IMR-90 (cell line): Measurements from ENCODE around the gene PCGF5. TPM values are rescaled to one million over a fixed set of nuclear protein-coding genes. Genes with fewer than 3 reads are reported as not detected.

Experiments used
- ATAC-seq: fragments of 200-7000 bp; cut with Tn5 transposase; 2 replicates; pipeline ENCODE4 v1.9.1; 2020; ENCODE audit warnings: low read depth, mild to moderate bottlenecking, moderate library complexity
- BruUV-seq: library from RNA; stranded (reverse); fragments of 400-500 nt; replicated peaks from 2 replicates; lab custom pipeline; 2021; lab: Mats Ljungman, UMichigan
- CTCF ChIA-PET: fragments of 300-600 bp; formaldehyde crosslinking; extraction: SDS; loops from one replicate; lab custom pipeline; 2021; ENCODE audit warnings: antibody characterized with exemption; lab: Yijun Ruan, JAX
- POLR2A ChIA-PET: fragments of 300-600 bp; sonication (Branson Sonifier 250); formaldehyde crosslinking; loops from one replicate; lab custom pipeline; 2022; ENCODE audit warnings: antibody characterized with exemption; ENCODE audit not compliant: unreplicated experiment; lab: Charles Lee
- DNase-seq: peaks from one replicate; pipeline ENCODE4 v3.0.0; 2013
- H2AFZ ChIP-seq: replicated peaks from 2 replicates; pipeline ENCODE3; 2013; ENCODE audit warnings: low read length, mild to moderate bottlenecking; ENCODE audit not compliant: poor library complexity
- H2AK5ac ChIP-seq: 2 replicates; pipeline ENCODE4 v1.6.1; 2013; ENCODE audit warnings: low read depth, low read length, inconsistent platforms
- H2AK9ac ChIP-seq: replicated peaks from 2 replicates; pipeline ENCODE3; 2013; ENCODE audit warnings: mild to moderate bottlenecking, low read depth, low read length, moderate library complexity; ENCODE audit not compliant: poor library complexity
- H2BK120ac ChIP-seq: 2 replicates; pipeline ENCODE4 v1.6.1; 2013; ENCODE audit warnings: low read depth, low read length, inconsistent platforms
- H2BK15ac ChIP-seq: 3 replicates; pipeline ENCODE4 v1.6.1; 2013; ENCODE audit warnings: low read depth, low read length, inconsistent platforms
- H2BK20ac ChIP-seq: 2 replicates; pipeline ENCODE4 v1.6.1; 2013; ENCODE audit warnings: low read depth, mild to moderate bottlenecking, inconsistent platforms, low read length, moderate library complexity
- H2BK5ac ChIP-seq: 2 replicates; pipeline ENCODE4 v1.6.1; 2013; ENCODE audit warnings: mild to moderate bottlenecking, low read depth, low read length, inconsistent platforms; ENCODE audit not compliant: poor library complexity, severe bottlenecking
- H3K14ac ChIP-seq: replicated peaks from 2 replicates; pipeline ENCODE4 v1.6.1; 2013; ENCODE audit warnings: low read depth, low read length, inconsistent platforms
- H3K18ac ChIP-seq: 2 replicates; pipeline ENCODE4 v1.6.1; 2013; ENCODE audit warnings: low read depth, low read length, control low read depth
- H3K23ac ChIP-seq: 2 replicates; pipeline ENCODE4 v1.6.1; 2013; ENCODE audit warnings: low read depth, low read length, inconsistent platforms
- H3K27ac ChIP-seq: 2 replicates; pipeline ENCODE4 v1.5.1; 2013; ENCODE audit warnings: mild to moderate bottlenecking, control low read depth, low read length; ENCODE audit not compliant: insufficient read depth
- H3K27me3 ChIP-seq: 2 replicates; pipeline ENCODE4 v1.6.1; 2013; ENCODE audit warnings: low read length; ENCODE audit not compliant: control insufficient read depth, insufficient read depth
- H3K36me3 ChIP-seq: 2 replicates; pipeline ENCODE4 v1.6.1; 2013; ENCODE audit warnings: low read length, mixed read lengths; ENCODE audit not compliant: control insufficient read depth, insufficient read depth
- H3K4ac ChIP-seq: 2 replicates; pipeline ENCODE4 v1.6.1; 2013; ENCODE audit warnings: low read depth, low read length, inconsistent platforms
- H3K4me1 ChIP-seq: 2 replicates; pipeline ENCODE4 v1.6.1; 2013; ENCODE audit warnings: low read length, mixed read lengths; ENCODE audit not compliant: control insufficient read depth, insufficient read depth
- H3K4me2 ChIP-seq: 2 replicates; pipeline ENCODE4 v1.6.1; 2013; ENCODE audit warnings: low read depth, mild to moderate bottlenecking, control low read depth, low read length, moderate library complexity
- H3K4me3 ChIP-seq: 2 replicates; pipeline ENCODE4 v1.5.1; 2013; ENCODE audit warnings: low read depth, mild to moderate bottlenecking, control low read depth, low read length, moderate library complexity; ENCODE audit not compliant: insufficient read depth
- H3K56ac ChIP-seq: 2 replicates; pipeline ENCODE4 v1.6.1; 2013; ENCODE audit warnings: low read length, inconsistent platforms; ENCODE audit not compliant: insufficient read depth; ENCODE audit errors: extremely low read depth
- H3K79me1 ChIP-seq, 2 experiments: 2 replicates each; pipeline ENCODE4 v1.6.1; 2013; ENCODE audit warnings: low read length in 2 of 2, inconsistent platforms in 1 of 2, low read depth in 1 of 2
- H3K9ac ChIP-seq: 2 replicates; pipeline ENCODE4 v1.6.1; 2013; ENCODE audit warnings: low read depth, low read length, control low read depth
- H3K9me1 ChIP-seq: 2 replicates; pipeline ENCODE4 v1.6.1; 2013; ENCODE audit warnings: low read length, inconsistent platforms; ENCODE audit not compliant: insufficient read depth
- H3K9me3 ChIP-seq: 2 replicates; pipeline ENCODE4 v1.6.1; 2013; ENCODE audit warnings: low read length; ENCODE audit not compliant: control insufficient read depth, insufficient read depth
- H4K20me1 ChIP-seq: 2 replicates; pipeline ENCODE4 v1.6.1; 2013; ENCODE audit warnings: low read length, inconsistent platforms; ENCODE audit not compliant: insufficient read depth
- H4K5ac ChIP-seq: 2 replicates; pipeline ENCODE4 v1.6.1; 2013; ENCODE audit warnings: mild to moderate bottlenecking, low read depth, low read length, control low read depth
- H4K8ac ChIP-seq, 2 experiments: 2 replicates each; pipeline ENCODE4 v1.6.1; 2013; ENCODE audit warnings: low read depth in 2 of 2, low read length in 2 of 2, control low read depth in 1 of 2, inconsistent platforms in 1 of 2
- H4K91ac ChIP-seq: 2 replicates; pipeline ENCODE4 v1.6.1; 2013; ENCODE audit warnings: low read depth, low read length, inconsistent platforms; ENCODE audit not compliant: insufficient read depth
- BHLHE40 ChIP-seq: fragments of 150-350 bp; IDR thresholded peaks from 2 replicates; pipeline ENCODE4 v1.6.1; 2016; ENCODE audit warnings: mild to moderate bottlenecking, low read depth, low read length
- CEBPB ChIP-seq: IDR thresholded peaks from 2 replicates; pipeline ENCODE4 v1.6.1; 2012; ENCODE audit warnings: low read depth, low read length, improper control_type of control experiment
- CHD1 ChIP-seq: IDR thresholded peaks from 2 replicates; pipeline ENCODE4 v1.6.1; 2012; ENCODE audit warnings: low read depth, low read length, improper control_type of control experiment
- ELK1 ChIP-seq: fragments of 150-350 bp; IDR thresholded peaks from 2 replicates; pipeline ENCODE4 v1.6.1; 2016; ENCODE audit warnings: low read depth, mild to moderate bottlenecking, low read length, moderate library complexity, borderline replicate concordance
- FOS ChIP-seq: fragments of 150-350 bp; IDR thresholded peaks from 2 replicates; pipeline ENCODE4 v1.6.1; 2016; ENCODE audit warnings: low read depth, low read length
- MAFK ChIP-seq: IDR thresholded peaks from 2 replicates; pipeline ENCODE4 v1.6.1; 2012; ENCODE audit warnings: low read depth, low read length, improper control_type of control experiment
- MAZ ChIP-seq: IDR thresholded peaks from 2 replicates; pipeline ENCODE4 v1.6.1; 2012; ENCODE audit warnings: low read depth, mild to moderate bottlenecking, low read length, improper control_type of control experiment, moderate library complexity, borderline replicate concordance
- MXI1 ChIP-seq: IDR thresholded peaks from 2 replicates; pipeline ENCODE4 v1.6.1; 2012; ENCODE audit warnings: low read depth, mild to moderate bottlenecking, low read length, moderate library complexity, borderline replicate concordance
- NFE2L2 ChIP-seq: fragments of 150-350 bp; IDR thresholded peaks from 2 replicates; pipeline ENCODE4 v1.6.1; 2016; ENCODE audit warnings: low read depth, mild to moderate bottlenecking, low read length
- RAD21 ChIP-seq: IDR thresholded peaks from 2 replicates; pipeline ENCODE4 v1.6.1; 2012; ENCODE audit warnings: low read length, improper control_type of control experiment
- SMC3 ChIP-seq: fragments of 150-350 bp; IDR thresholded peaks from 2 replicates; pipeline ENCODE4 v1.6.1; 2016; ENCODE audit warnings: low read depth, mild to moderate bottlenecking, antibody characterized with exemption, low read length, moderate library complexity
- WGBS, 2 experiments: methylation state at CpG; one replicate each; pipeline versions ENCODE4 v1.1.5 to v1.1.7; 2013; ENCODE audit warnings: missing lambda C conversion rate in 2 of 2; ENCODE audit not compliant: insufficient read length in 1 of 2; ENCODE audit errors: extremely low coverage in 2 of 2; 5-methylcytosine and 5-hydroxymethylcytosine counted together
- dilution Hi-C: fragments of 300-500 bp; cut with HindIII; formaldehyde crosslinking; loops from one replicate; pipeline ENCODE4 v1.14.3; 2018; ENCODE audit warnings: low sequenced_read_pairs; ENCODE audit not compliant: unreplicated experiment
- in situ Hi-C: fragments of 300-500 bp; cut with MboI; formaldehyde crosslinking; loops from 3 replicates; pipeline ENCODE4 v1.14.3; 2019; ENCODE audit warnings: low sequenced_read_pairs, inconsistent platforms, mixed read lengths
- intact Hi-C: fragments of 100-400 bp; cut with micrococcal nuclease; formaldehyde crosslinking; loops from 2 replicates; pipeline ENCODE4 v1.10.0; 2022
- polyA plus RNA-seq, 3 experiments: library from polyadenylated mRNA; depleted of rRNA; stranded (reverse); fragments of >200 nt; gene quantifications; 2 replicates each; pipeline ENCODE4 v1.2.3, GENCODE V29; 2012; ENCODE audit warnings: low replicate concordance in 1 of 3
- total RNA-seq: library from RNA; depleted of rRNA; stranded (reverse); fragments of >200 nt; gene quantifications from 2 replicates; pipeline ENCODE4 v1.2.3, GENCODE V29; 2012

PCGF5 gene
- total and polyA plus RNA-seq, 2 of the 4 experiments (the other 2 are of a cell fraction) = 9.0 to 18.1 TPM

GRCh38 chr10:91210014-91210413 lies 10.4 kb upstream of the PCGF5 start:
- intact Hi-C loops = no loop called here

More at GRCh38 chr10:91210014-91210413, 10.4 kb upstream of the PCGF5 start:
- H3K27ac ChIP-seq = no peak overlapping the region
- H3K18ac ChIP-seq = no peak overlapping the region
- H3K4me3 ChIP-seq = no peak overlapping the region
- no peak for DNase-seq
- no TSS peak for BruUV-seq
- H3K9me1 ChIP-seq = no peaks in the 10 kb centered on the region; the same call in 1 of the 2 replicates
- H2BK15ac ChIP-seq = no peak overlapping the region
- no peak overlapping the region for H2AFZ ChIP-seq
- dilution Hi-C loops = no loop called here
- POLR2A ChIA-PET = no interaction called here
- H3K56ac ChIP-seq = no peak overlapping the region
- TF ChIP-seq MAZ (no peak), CHD1 (no peak), FOS (no peak), BHLHE40 (no peak), CEBPB (no peak), SMC3 (no peak), MXI1 (no peak), MAFK (no peak), ELK1 (no peak), NFE2L2 (no peak), RAD21 (no peak)
- H3K4me1 ChIP-seq = peaks cover 2% of the 10 kb centered on the region; the same call in 1 of the 2 replicates
- no peak overlapping the region for H3K4me2 ChIP-seq
- in situ Hi-C loops = no loop called here
- H3K14ac ChIP-seq = no peak overlapping the region
- no peak overlapping the region for H4K5ac ChIP-seq
- peaks cover 35 to 36% of the 10 kb centered on the region in 2 experiments for H3K79me1 ChIP-seq
- no peak overlapping the region for H2BK20ac ChIP-seq
- ATAC-seq = no peak
- H2BK5ac ChIP-seq = no peak overlapping the region
- WGBS, 2 experiments = no CpG with 5 or more reads among the region's 3 CpGs
- no peak overlapping the region for H3K4ac ChIP-seq
- H3K27me3 ChIP-seq = no peaks in the 10 kb centered on the region
- no peak overlapping the region for H4K91ac ChIP-seq
- no peaks in the 10 kb centered on the region for H3K36me3 ChIP-seq
- no peak overlapping the region for H3K23ac ChIP-seq
- no peak overlapping the region for H2AK5ac ChIP-seq
- H3K9ac ChIP-seq = no peak overlapping the region
- no peak overlapping the region for H2BK120ac ChIP-seq
- H2AK9ac ChIP-seq = no peak overlapping the region
- no peaks in the 10 kb centered on the region for H3K9me3 ChIP-seq
- CTCF ChIA-PET = no interaction called here
- H4K8ac ChIP-seq = no peak overlapping the region
- peaks cover 6% of the 10 kb centered on the region; the same call in 1 of the 2 replicates for H4K20me1 ChIP-seq
